Cardiac fibroblast (primary cell): ENCODE measurements around the gene FAM25G.
"Not testable (repeated sequence)": the region's sequence is repeated elsewhere in the genome, so short reads cannot be mapped to it uniquely, and the experiment has no call there.

Source experiments
- DNase-seq, 2 donors: peaks; one replicate each; pipeline versions ENCODE4 v3.0.0 to v3.0.0-alpha.2; 2010; ENCODE audit warnings: low read depth in 2 of 2
- H3K4me3 ChIP-seq, 2 donors: replicated peaks in 1 of 2; 1 replicate in 1 of 2; 2 replicates in 1 of 2; pipeline ENCODE4 v1.5.1; 2011; ENCODE audit warnings: low read depth in 2 of 2, low read length in 2 of 2, mild to moderate bottlenecking in 2 of 2, moderate library complexity in 1 of 2
- CTCF ChIP-seq: IDR thresholded peaks from one replicate; pipeline ENCODE4 v1.5.1; 2011; ENCODE audit warnings: low read depth, mild to moderate bottlenecking, low read length, inconsistent platforms

FAM25G gene

GRCh38 chr10:47468731-47469528 lies 22.6 kb downstream of the FAM25G start:
- not testable (repeated sequence) for H3K4me3 ChIP-seq, DNase-seq

- not testable (repeated sequence) for DNase-seq, H3K4me3 ChIP-seq
Measured at GRCh38 chr10:47467957-47468356, 23.5 kb downstream of the FAM25G start.

- H3K4me3 ChIP-seq, DNase-seq: not testable (repeated sequence)
Measured at GRCh38 chr10:47467458-47467857, 24.0 kb downstream of the FAM25G start.

GRCh38 chr10:47465216-47465917 lies 26.1 kb downstream of the FAM25G start:
- not testable (repeated sequence) for DNase-seq, H3K4me3 ChIP-seq

- H3K4me3 ChIP-seq, DNase-seq: not testable (repeated sequence)
Measured at GRCh38 chr10:47462577-47463358, 28.7 kb downstream of the FAM25G start.

- DNase-seq = peak; percentile 78
- H3K4me3 ChIP-seq = not testable (repeated sequence)
Measured at GRCh38 chr10:47461261-47461687, 30.2 kb downstream of the FAM25G start.

GRCh38 chr10:47458466-47459154 lies 32.9 kb downstream of the FAM25G start:
- DNase-seq = peak; percentile 74 to 88
- H3K4me3 ChIP-seq = no peak overlapping the region
- TF ChIP-seq CTCF = no peak

- TF ChIP-seq CTCF = no peak
- no peak overlapping the region for H3K4me3 ChIP-seq
- DNase-seq = no peak
Measured at GRCh38 chr10:47457826-47458225, 33.7 kb downstream of the FAM25G start.

GRCh38 chr10:47457528-47457820 lies 34.0 kb downstream of the FAM25G start:
- no peak overlapping the region for H3K4me3 ChIP-seq
- no peak for TF ChIP-seq CTCF
- DNase-seq = no peak
